HG02981 (cell line): Measurements from ENCODE around the gene ANXA1.
"Not testable (repeated sequence)": the region's sequence is repeated elsewhere in the genome, so short reads cannot be mapped to it uniquely, and the experiment has no call there.

Experiments
- ATAC-seq: cut with Tn5 transposase; IDR thresholded peaks from one replicate; pipeline ENCODE4 v1.9.1; 2021; ENCODE audit warnings: mild to moderate bottlenecking, moderate library complexity; ENCODE audit not compliant: unreplicated experiment

ANXA1 gene

DNA sequence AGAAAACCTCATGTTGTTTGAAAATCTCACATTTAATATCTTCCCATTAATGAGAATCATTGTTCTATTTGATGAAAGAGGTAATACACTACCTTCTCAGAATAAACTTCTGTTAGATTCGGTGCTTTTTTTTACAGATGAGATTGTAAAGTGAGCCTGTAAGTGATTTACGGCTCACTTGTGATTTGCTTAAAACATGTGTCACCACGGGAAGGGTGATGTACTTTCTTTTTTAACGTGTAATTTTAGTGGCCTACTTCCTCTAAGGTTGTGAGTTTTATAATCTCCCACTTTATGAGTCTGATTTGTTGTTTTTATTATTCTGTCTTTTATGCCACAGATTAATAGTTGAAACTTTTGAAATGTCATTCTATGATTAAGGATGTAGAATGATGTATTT is 15.9 kb downstream of the ANXA1 start:
- no peak for ATAC-seq

GRCh38 chr9:73168298-73168934 is 16.8 kb downstream of the ANXA1 start:
- no peak for ATAC-seq

DNA sequence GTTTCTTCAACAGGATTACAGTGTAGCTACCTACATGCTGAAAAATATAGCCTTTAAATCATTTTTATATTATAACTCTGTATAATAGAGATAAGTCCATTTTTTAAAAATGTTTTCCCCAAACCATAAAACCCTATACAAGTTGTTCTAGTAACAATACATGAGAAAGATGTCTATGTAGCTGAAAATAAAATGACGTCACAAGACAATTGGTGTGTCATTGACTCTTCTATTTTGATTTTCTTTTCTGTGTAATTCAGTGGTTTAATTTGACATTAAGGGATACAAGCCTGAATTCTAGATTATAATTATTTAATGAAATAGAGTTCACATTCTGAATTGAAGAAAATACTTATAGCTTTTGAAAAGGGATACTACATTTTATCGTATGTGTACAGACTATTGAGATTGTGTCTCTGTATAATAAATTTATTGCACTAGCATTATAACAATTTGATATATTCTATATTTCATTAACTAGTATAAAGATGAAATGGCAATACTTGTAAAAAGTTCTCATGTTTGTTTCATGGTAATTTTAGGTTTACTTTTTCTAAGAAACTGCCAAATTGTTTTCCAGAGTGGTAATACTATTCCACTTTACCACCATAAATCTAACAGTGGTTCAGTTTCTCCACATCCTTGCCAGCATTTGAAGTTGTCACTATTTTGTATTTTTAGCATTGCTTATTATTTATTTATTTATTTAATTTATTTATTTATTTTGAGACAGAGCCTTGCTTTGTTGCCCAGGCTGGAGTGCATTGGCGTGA is 18.7 kb downstream of the ANXA1 start:
- ATAC-seq, result no peak

DNA sequence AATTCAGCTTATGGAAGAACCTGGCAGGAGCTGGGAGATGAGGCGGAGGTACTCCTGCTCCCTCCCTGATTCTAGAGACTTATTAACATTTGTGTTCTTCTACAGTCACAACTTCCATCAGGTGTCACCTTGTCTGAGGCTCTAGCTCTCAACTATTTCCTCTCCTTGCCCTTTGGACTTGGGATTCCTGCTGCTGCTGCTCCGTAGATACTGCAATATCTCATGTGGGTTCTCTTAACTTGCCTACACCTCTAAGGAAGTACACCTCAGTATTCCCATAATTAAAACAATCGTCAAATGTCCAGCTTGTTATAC is 21.2 kb downstream of the ANXA1 start:
- ATAC-seq, result no peak

DNA sequence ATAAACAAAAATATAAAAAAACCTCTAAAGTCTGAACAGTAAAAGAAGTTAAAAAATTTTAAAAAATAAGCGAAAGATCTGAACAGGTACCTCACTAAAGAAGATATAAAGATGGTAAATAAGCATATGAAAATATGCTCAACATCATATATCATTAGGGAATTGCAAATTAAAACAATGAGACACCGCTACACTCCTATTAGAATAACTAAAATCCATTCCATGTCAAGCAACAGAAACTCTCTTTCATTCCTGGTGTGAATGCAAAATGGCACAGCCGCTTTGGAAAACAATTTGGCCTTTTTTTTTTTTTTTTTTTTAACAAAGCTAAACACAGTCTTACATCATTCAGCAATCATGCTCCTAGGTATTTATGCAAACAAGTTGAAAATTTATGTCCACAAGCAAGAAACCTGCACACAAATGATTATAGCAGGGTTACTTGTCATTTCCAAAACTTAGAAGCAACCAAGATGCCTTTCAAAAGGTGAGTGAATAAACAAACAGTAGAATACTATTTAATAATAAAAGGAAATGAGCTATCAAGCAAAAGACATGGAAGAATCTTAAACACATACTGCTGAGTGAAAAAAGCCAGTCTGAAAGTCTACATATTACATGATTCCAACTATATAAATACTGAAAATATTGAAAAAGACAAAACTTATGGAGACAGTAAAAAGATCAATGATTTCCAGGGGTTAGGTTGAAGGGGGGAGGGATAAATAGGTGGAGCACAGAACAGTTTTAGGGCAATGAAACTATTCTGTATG is 22.1 kb downstream of the ANXA1 start:
- ATAC-seq, result no peak

GRCh38 chr9:73174330-73174980 is 22.8 kb downstream of the ANXA1 start:
- ATAC-seq, result no peak

DNA sequence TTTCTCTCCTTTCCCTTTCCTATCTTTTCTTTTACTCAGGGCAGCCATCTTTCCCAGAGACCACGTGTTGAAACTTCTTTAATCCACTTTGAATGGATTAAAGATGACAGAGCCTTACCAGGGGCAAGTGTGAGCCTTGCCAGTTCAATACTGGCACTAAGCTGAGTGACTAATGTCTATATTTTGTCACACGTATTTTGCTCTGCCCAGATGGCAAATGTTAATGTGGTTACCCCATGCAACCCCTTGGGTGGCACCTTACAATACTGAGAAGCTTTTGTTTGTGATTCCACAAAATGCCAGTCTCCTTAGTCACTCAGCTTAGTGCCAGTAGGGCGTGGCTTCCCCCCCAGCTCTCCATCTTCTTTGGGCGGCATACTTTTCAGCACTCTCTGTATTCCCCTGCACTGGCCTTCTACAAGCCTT is 24.8 kb downstream of the ANXA1 start:
- no peak for ATAC-seq

- no peak for ATAC-seq
Measured at GRCh38 chr9:73178044-73178443, 26.4 kb downstream of the ANXA1 start.

- ATAC-seq, result peak; percentile 70
Measured at GRCh38 chr9:73179589-73179988, 27.9 kb downstream of the ANXA1 start.

DNA sequence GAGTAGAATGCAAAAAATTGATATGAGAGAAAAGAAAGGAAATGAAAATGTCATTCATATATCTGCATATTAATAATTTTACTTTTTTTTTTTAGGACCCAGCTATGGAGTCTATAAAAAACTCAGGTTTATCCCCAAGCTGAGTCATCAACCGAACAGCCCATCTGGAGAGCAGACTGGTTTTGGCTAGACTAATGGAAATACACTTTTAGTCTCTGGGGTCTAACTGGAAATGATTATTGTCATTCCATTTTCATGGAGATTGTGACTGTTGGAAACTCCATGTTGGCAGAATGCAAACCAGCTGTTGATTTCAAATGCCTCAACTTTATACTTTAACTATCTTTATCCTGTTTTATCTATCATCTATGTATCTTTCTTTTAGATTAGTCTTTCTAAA is 28.7 kb downstream of the ANXA1 start:
- no peak for ATAC-seq

DNA sequence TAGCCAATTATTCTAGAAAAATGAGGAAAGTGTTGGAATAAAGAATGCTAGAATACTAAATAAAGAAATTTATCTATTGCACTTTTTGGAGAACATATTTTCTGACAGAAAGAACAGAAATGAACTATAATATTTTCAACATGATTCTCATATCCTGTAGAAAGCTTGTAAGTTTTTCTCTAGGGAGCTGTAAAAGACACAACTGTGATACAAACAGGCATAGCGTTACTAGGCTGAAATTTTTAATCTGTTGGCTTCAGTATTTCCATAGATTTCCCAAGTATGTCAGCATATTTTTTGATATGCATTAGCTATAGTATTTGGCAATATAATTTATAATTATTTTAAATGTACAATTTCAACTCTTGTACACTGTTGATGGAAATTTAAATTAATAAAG is 31.3 kb downstream of the ANXA1 start:
- ATAC-seq, result no peak

DNA sequence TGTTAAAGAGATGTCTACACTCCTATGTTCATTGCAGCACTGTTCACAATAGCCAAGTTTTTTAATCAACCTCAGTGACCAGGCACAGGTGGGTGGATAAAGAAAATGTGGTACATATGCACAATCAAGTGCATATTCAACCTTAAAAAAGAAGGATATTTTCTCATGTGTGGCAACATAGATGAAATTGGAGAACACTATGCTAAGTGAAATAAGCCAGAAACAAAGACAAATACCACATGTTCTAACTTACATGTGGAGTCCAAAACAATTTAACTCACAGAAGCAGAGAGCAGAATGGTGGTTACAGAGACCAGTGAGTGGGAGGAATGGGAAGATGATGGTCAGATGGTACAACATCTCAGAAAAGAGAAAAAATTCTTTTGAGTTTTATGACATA is 31.8 kb downstream of the ANXA1 start:
- no peak for ATAC-seq

- ATAC-seq, result no peak
Measured at GRCh38 chr9:73183917-73184861, 32.5 kb downstream of the ANXA1 start.

- ATAC-seq, result not testable (repeated sequence)
Measured at GRCh38 chr9:73191109-73191508, 39.4 kb downstream of the ANXA1 start.

GRCh38 chr9:73194284-73194683 is 42.6 kb downstream of the ANXA1 start:
- ATAC-seq, result no peak

DNA sequence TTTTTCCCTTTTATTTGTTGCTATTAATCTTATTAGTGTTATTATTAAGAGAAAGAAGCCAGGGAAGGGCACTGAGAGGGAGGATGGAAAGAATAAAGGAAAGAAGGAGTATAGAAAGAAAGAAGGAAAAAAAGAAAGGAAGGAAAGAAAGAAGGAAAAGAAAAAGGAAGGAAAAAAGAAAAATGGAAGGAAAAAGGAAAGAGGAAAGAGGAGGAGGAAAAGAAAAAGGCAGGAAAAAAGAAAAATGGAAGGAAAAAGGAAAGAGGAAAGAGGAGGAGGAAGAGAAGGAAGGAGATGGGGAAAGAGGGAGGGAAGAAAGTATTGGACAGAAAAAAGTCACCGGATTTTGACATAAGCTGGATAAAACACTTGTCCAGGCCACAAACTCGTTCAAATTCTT is 47.8 kb downstream of the ANXA1 start:
- no peak for ATAC-seq

DNA sequence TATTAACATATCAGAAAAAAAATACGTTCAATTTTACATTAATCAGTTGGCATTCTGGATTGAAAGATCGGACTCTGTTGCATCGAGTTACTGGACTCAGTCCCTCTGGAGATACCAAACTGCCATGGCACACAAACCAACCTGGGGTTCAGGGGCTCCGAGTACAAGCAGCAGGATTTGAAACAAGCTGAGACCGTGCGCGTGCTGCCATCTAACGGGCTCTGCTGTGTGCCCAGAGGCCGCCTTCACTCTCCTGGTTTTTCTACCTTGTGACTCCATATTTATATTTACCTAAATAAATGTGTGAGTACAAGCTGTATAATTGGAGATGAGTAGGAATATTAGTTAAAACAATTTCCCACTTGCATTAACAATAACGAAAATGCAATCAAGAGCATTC is 48.2 kb downstream of the ANXA1 start:
- no peak for ATAC-seq

- no peak for ATAC-seq
Measured at GRCh38 chr9:73200694-73201452, 49.2 kb downstream of the ANXA1 start.

GRCh38 chr9:73202980-73203379 is 51.3 kb downstream of the ANXA1 start:
- no peak for ATAC-seq

GRCh38 chr9:73204936-73205335 is 53.3 kb downstream of the ANXA1 start:
- no peak for ATAC-seq
